Tibial nerve (tissue), 4 donors: Measurements from ENCODE around the gene CPSF6. TPM values are rescaled to one million over a fixed set of nuclear protein-coding genes. Genes with fewer than 3 reads are reported as not detected.

ENCODE experiments used
- DNase-seq, 2 donors: peaks; one replicate each; pipeline ENCODE4 v3.0.0-alpha.2; 2019; ENCODE audit warnings: low spot score in 2 of 2
- H3K27ac ChIP-seq, 4 donors: fragments of 200-600 bp; sonication (generic) in 3 of 4; one replicate each; pipeline ENCODE4 v1.5.1; 2017 to 2019; ENCODE audit warnings: mild to moderate bottlenecking in 1 of 4
- H3K27me3 ChIP-seq, 2 donors: fragments of 200-600 bp; sonication (generic) in 1 of 2; one replicate each; pipeline versions ENCODE4 v1.5.1 to v1.6.0; 2017 to 2019
- H3K36me3 ChIP-seq, 3 donors: fragments of 200-600 bp; sonication (generic); one replicate each; pipeline ENCODE4 v1.5.1; 2018 to 2019
- H3K4me1 ChIP-seq, 4 donors: fragments of 200-600 bp; sonication (generic) in 3 of 4; one replicate each; pipeline ENCODE4 v1.5.1; 2017 to 2019
- H3K4me3 ChIP-seq, 4 donors: fragments of 200-600 bp; sonication (generic) in 3 of 4; one replicate each; pipeline ENCODE4 v1.5.1; 2017 to 2019; ENCODE audit warnings: mild to moderate bottlenecking in 1 of 4, moderate library complexity in 1 of 4
- H3K9me3 ChIP-seq, 4 donors: fragments of 200-600 bp; sonication (generic) in 3 of 4; one replicate each; pipeline ENCODE4 v1.5.1; 2017 to 2019
- EP300 ChIP-seq, 2 donors: sonication (generic); formaldehyde crosslinking; IDR thresholded peaks; one replicate each; pipeline ENCODE4 v1.6.1; 2017; ENCODE audit warnings: antibody characterized with exemption in 2 of 2, mild to moderate bottlenecking in 1 of 2
- POLR2A ChIP-seq, 2 donors: fragments of 450-650 bp; IDR thresholded peaks; one replicate each; pipeline ENCODE4 v1.6.1; 2017; ENCODE audit warnings: antibody characterized with exemption in 2 of 2, mild to moderate bottlenecking in 2 of 2, moderate library complexity in 2 of 2
- WGBS, 2 donors: methylation state at CpG; one replicate each; pipeline ENCODE4 v1.1.5; 2018; 5-methylcytosine and 5-hydroxymethylcytosine counted together
- total RNA-seq, 4 donors: library from RNA; depleted of rRNA; stranded (reverse); fragments of >200 nt; gene quantifications; one replicate each; pipeline ENCODE4 v1.1.0, GENCODE V29; 2016
- TF ChIP-seq, protein P1 (sequence below), 5 experiments: fragments of 200-600 bp in 3 of 5; fragments of 450-650 bp in 2 of 5; sonication (generic) in 3 of 5; IDR thresholded peaks; one replicate each; pipeline ENCODE4 v1.5.1; 2016 to 2019; ENCODE audit warnings: antibody characterized with exemption in 5 of 5, mild to moderate bottlenecking in 3 of 5, moderate library complexity in 2 of 5

CPSF6 gene
- total RNA-seq, 4 donors from 2014 or later: 37.3 to 50.0 (median 43.2) TPM

DNA sequence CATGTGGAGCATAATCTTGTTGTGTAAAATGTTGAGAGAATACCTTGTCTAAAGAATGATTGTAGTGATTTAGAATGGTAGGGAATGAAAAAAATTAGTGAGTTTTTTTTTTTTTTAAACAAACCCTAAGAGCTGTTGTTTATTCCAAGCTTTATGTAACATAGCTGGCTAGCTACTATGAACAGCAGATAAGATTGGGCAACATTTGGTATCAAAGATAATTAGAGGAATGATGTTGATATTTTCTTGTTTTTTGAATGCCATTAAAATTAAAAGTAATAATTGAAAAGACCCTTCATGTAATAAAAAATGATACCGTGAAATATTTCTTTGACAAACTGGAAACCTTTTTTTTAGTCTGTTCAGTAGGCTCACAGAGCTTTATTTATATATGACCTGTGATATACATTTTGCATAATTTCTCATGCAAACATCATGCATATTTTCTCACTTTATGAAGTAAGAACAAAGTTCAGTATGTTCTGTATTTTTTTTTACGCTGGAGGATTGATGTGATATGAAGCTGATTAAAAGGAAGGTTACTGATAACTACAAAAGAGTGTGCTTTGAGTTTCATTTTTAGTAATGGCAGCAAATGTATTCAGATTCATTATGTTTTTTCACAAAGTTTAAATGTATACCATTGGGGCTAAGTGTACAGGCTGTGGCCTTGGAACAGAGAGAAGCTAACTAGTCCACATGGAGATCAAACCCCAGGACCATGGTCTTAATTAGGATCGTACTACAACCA lies 8.1 kb downstream of the CPSF6 start:
- peaks cover 0 to 79% (median 12%) of the 10 kb centered on the region in 4 donors for H3K4me1 ChIP-seq
- H3K4me3 ChIP-seq: no peak overlapping the region
- no peaks in the 10 kb centered on the region for H3K27me3 ChIP-seq
- TF ChIP-seq, protein P1, sequence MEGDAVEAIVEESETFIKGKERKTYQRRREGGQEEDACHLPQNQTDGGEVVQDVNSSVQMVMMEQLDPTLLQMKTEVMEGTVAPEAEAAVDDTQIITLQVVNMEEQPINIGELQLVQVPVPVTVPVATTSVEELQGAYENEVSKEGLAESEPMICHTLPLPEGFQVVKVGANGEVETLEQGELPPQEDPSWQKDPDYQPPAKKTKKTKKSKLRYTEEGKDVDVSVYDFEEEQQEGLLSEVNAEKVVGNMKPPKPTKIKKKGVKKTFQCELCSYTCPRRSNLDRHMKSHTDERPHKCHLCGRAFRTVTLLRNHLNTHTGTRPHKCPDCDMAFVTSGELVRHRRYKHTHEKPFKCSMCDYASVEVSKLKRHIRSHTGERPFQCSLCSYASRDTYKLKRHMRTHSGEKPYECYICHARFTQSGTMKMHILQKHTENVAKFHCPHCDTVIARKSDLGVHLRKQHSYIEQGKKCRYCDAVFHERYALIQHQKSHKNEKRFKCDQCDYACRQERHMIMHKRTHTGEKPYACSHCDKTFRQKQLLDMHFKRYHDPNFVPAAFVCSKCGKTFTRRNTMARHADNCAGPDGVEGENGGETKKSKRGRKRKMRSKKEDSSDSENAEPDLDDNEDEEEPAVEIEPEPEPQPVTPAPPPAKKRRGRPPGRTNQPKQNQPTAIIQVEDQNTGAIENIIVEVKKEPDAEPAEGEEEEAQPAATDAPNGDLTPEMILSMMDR (IDR thresholded peaks at IDR 0.05): no peak
- TF ChIP-seq POLR2A (IDR thresholded peaks at IDR 0.05): no peak
- no peak for TF ChIP-seq EP300 (IDR thresholded peaks at IDR 0.05)
- H3K9me3 ChIP-seq: no peaks in the 10 kb centered on the region
- no peak for DNase-seq
- H3K36me3 ChIP-seq: no peaks in the 10 kb centered on the region
- H3K27ac ChIP-seq: no peak overlapping the region
- whole genome bisulfite sequencing, 2 donors: 80% methylated on average over 3 of the region's 3 CpGs

DNA sequence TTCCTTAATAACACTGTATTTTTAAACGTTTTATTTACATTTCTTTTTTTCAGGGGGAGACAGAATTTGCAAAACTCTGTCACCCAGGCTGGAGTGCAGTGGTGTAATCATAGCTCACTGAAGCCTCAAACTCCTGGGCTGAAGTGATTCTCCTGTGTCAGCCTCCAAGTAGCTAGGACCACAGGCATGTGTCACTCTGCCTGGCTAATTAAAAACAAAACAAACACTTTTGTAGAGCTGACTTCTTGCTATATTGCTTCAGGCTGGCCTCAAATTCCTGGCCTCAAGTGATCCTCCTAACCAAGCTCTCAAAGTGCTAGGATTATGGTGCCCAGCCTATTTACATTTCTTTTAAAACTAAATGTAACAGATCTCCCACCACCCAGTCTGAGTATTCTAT lies 12.7 kb downstream of the CPSF6 start:
- no peak for DNase-seq
- WGBS, 2 donors: 29 to 30% methylated on average over 1 of the region's 1 CpG
- H3K27ac ChIP-seq: no peak overlapping the region

DNA sequence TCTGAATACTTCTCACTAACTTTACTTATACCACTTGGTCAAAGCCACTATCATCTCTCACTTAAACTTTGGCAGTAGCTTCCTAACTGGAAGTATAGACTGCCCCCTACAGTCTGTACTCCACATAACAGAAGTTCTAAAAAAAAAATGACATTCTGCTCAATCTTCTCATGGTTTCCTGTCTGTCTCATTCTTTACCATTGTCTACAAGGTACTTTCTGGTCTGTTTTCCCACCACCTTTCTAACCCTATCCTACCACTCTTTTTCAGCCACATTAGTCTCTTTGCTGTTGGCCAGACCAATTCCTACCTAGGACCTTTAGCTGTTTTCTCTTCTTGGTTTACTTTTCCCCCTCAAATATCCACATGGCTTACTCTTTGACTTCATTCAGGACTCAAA lies 14.7 kb downstream of the CPSF6 start:
- DNase-seq: no peak
- Histone ChIP-seq H3K4me1 (peaks cover 0 to 32% (median 0%) of the 10 kb centered on the region in 4 donors), H3K9me3 (no peaks in the 10 kb centered on the region), H3K27ac (no peak overlapping the region), H3K27me3 (no peaks in the 10 kb centered on the region), H3K4me3 (no peak overlapping the region), H3K36me3 (peaks cover 0 to 42% (median 11%) of the 10 kb centered on the region in 3 donors)
- TF ChIP-seq POLR2A (IDR thresholded peaks at IDR 0.05) (no peak), EP300 (IDR thresholded peaks at IDR 0.05) (no peak)
- TF ChIP-seq, protein P1 (IDR thresholded peaks at IDR 0.05): peak in 4 of 5 experiments; percentile 23 to 56 (median 38)

More for the DNA sequence above, 12.7 kb downstream of the CPSF6 start:
- Histone ChIP-seq H3K9me3 (no peaks in the 10 kb centered on the region), H3K4me3 (no peak overlapping the region), H3K27me3 (no peaks in the 10 kb centered on the region), H3K4me1 (peaks cover 0 to 48% (median 4%) of the 10 kb centered on the region in 4 donors), H3K36me3 (peaks cover 0 to 22% (median 3%) of the 10 kb centered on the region in 3 donors)
- no peak for TF ChIP-seq POLR2A (IDR thresholded peaks at IDR 0.05)
- no peak for TF ChIP-seq EP300 (IDR thresholded peaks at IDR 0.05)
- TF ChIP-seq, protein P1 (IDR thresholded peaks at IDR 0.05): no peak

DNA sequence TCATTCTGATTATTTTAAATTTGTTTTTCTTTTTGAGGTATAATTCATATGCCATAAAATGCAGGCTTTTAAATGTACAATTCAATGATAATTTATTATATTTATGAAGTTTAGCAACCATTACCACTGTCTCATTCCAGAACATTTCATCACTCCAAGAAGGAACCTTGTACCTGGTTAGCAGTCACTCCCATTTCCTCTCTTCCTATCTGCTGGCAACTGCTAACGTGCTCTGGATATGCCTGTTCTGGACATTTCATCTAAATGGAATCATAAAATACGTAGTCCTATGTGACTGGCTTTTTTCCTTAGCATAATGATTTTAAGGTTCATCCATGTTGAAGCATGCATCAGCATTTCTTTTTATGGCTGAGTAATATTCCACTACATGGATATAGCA lies 15.5 kb downstream of the CPSF6 start:
- Histone ChIP-seq H3K27ac (no peak overlapping the region), H3K4me1 (peaks cover 0 to 26% (median 0%) of the 10 kb centered on the region in 4 donors), H3K36me3 (peaks cover under 1 to 50% (median 18%) of the 10 kb centered on the region in 3 donors), H3K27me3 (no peaks in the 10 kb centered on the region), H3K4me3 (no peak overlapping the region), H3K9me3 (no peaks in the 10 kb centered on the region)
- 94 to 97% methylated on average over 2 of the region's 2 CpGs for WGBS, 2 donors
- TF ChIP-seq POLR2A (IDR thresholded peaks at IDR 0.05): no peak
- TF ChIP-seq, protein P1 (IDR thresholded peaks at IDR 0.05): no peak
- no peak for TF ChIP-seq EP300 (IDR thresholded peaks at IDR 0.05)
- no peak for DNase-seq

DNA sequence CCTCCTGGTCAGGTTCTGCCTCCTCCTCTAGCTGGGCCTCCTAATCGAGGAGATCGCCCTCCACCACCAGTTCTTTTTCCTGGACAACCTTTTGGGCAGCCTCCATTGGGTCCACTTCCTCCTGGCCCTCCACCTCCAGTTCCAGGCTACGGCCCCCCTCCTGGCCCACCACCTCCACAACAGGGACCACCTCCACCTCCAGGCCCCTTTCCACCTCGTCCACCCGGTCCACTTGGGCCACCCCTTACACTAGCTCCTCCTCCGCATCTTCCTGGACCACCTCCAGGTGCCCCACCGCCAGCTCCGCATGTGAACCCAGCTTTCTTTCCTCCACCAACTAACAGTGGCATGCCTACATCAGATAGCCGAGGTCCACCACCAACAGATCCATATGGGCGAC lies 19.3 kb downstream of the CPSF6 start:
- 95 to 96% methylated on average over 10 of the region's 10 CpGs for WGBS, 2 donors
- H3K4me3 ChIP-seq: no peak overlapping the region
- no peak for TF ChIP-seq EP300 (IDR thresholded peaks at IDR 0.05)
- TF ChIP-seq, protein P1 (IDR thresholded peaks at IDR 0.05): no peak
- no peak for TF ChIP-seq POLR2A (IDR thresholded peaks at IDR 0.05)
- peaks cover 3 to 88% (median 23%) of the 10 kb centered on the region in 3 donors for H3K36me3 ChIP-seq
- no peak for DNase-seq
- H3K4me1 ChIP-seq: peaks cover 0 to under 1% (median 0%) of the 10 kb centered on the region in 4 donors
- H3K9me3 ChIP-seq: no peaks in the 10 kb centered on the region
- no peak overlapping the region for H3K27ac ChIP-seq
- no peaks in the 10 kb centered on the region for H3K27me3 ChIP-seq
